A549 (cell line): ENCODE measurements around the gene OR2AT4. TPM values are rescaled to one million over a fixed set of nuclear protein-coding genes. Genes with fewer than 3 reads are reported as not detected.

Source experiments
- ATAC-seq, 2 experiments: fragments of 200-7000 bp in 1 of 2; fragments of >200 bp in 1 of 2; cut with Nextera tagmentation in 1 of 2; cut with Tn5 transposase in 1 of 2; 3 replicates each; pipeline versions ENCODE4 v1.8.0 to v1.9.1; 2018 to 2020; ENCODE audit warnings: mild to moderate bottlenecking in 1 of 2, moderate library complexity in 1 of 2
- CTCF ChIA-PET: fragments of 300-600 bp; sonication (Branson Sonifier 250); formaldehyde crosslinking; extraction: SDS; loops from one replicate; lab custom pipeline; 2021; ENCODE audit warnings: antibody characterized with exemption, inconsistent platforms; lab: Yijun Ruan, JAX
- POLR2A ChIA-PET: fragments of 350-600 bp; formaldehyde crosslinking; extraction: SDS; loops from one replicate; lab custom pipeline; 2021; ENCODE audit warnings: antibody characterized with exemption, inconsistent platforms; lab: Yijun Ruan, JAX
- DNase-seq, 2 experiments: peaks; one replicate each; pipeline versions ENCODE4 v3.0.0 to v3.0.0-alpha.2; 2011 to 2016; ENCODE audit warnings: low read depth in 1 of 2, low spot score in 1 of 2
- FAIRE-seq: peaks from 2 replicates; lab custom pipeline; 2011; peaks lifted over from hg19 to GRCh38; lab: Jason Lieb, UNC
- H3K27ac ChIP-seq, 2 experiments: fragments of >200 bp; sonication (Bioruptor Twin); formaldehyde crosslinking; 3 replicates each; pipeline ENCODE4 v1.5.1; 2016 to 2017
- H3K4me1 ChIP-seq: fragments of >200 bp; sonication (Bioruptor Twin); formaldehyde crosslinking; 3 replicates; pipeline ENCODE4 v1.6.1; 2016
- H3K4me2 ChIP-seq: fragments of >200 bp; sonication (Bioruptor Twin); formaldehyde crosslinking; 3 replicates; pipeline ENCODE4 v1.6.1; 2016
- H3K4me3 ChIP-seq: fragments of >200 bp; sonication (Bioruptor Twin); formaldehyde crosslinking; 3 replicates; pipeline ENCODE4 v1.5.1; 2016
- H3K9me3 ChIP-seq: fragments of >200 bp; sonication (Bioruptor Twin); formaldehyde crosslinking; 3 replicates; pipeline ENCODE4 v1.6.1; 2016
- ATOH8 ChIP-seq: fragments of 250-450 bp; sonication (Bioruptor Pico); IDR thresholded peaks from 2 replicates; pipeline ENCODE4 v1.5.0; 2020; ENCODE audit warnings: low read depth, mild to moderate bottlenecking, moderate library complexity
- BHLHE40 ChIP-seq: IDR thresholded peaks from 2 replicates; pipeline ENCODE4 v1.6.1; 2012; ENCODE audit warnings: low read depth, low read length, inconsistent platforms
- CBX2 ChIP-seq: fragments of 200-600 bp; sonication (generic); IDR thresholded peaks from 2 replicates; pipeline ENCODE4 v1.6.1; 2016; ENCODE audit warnings: low read depth, mild to moderate bottlenecking, borderline replicate concordance
- CEBPB ChIP-seq, 2 experiments: fragments of >200 bp in 1 of 2; sonication (Bioruptor Twin) in 1 of 2; formaldehyde crosslinking in 1 of 2; IDR thresholded peaks; 2 replicates each; pipeline ENCODE4 v1.6.1; 2012 to 2016
- CHD2 ChIP-seq: fragments of 150-350 bp; IDR thresholded peaks from 2 replicates; pipeline ENCODE4 v1.6.1; 2014; ENCODE audit warnings: low read length; ENCODE audit not compliant: partially characterized antibody
- E2F6 ChIP-seq: IDR thresholded peaks from 2 replicates; pipeline ENCODE4 v1.6.1; 2012; ENCODE audit warnings: low read depth, borderline replicate concordance
- EHF ChIP-seq: fragments of 250-450 bp; sonication (Bioruptor Pico); IDR thresholded peaks from 2 replicates; pipeline ENCODE4 v1.5.0; 2020; ENCODE audit warnings: mild to moderate bottlenecking
- ELK1 ChIP-seq: fragments of 150-350 bp; IDR thresholded peaks from 2 replicates; pipeline ENCODE4 v1.6.1; 2014; ENCODE audit warnings: low read depth, mild to moderate bottlenecking, low read length
- EP300 ChIP-seq, 2 experiments: fragments of >200 bp; sonication (Bioruptor Twin); formaldehyde crosslinking; IDR thresholded peaks; 2 replicates in 1 of 2; 3 replicates in 1 of 2; pipeline ENCODE4 v1.6.1; 2016 to 2017
- FOSL2 ChIP-seq, 2 experiments: fragments of 450-650 bp in 1 of 2; fragments of >200 bp in 1 of 2; sonication (Bioruptor Twin) in 1 of 2; formaldehyde crosslinking; IDR thresholded peaks; 2 replicates each; pipeline versions ENCODE4 v1.5.0 to v1.6.1; 2016 to 2020; ENCODE audit warnings: mild to moderate bottlenecking in 1 of 2, moderate library complexity in 1 of 2
- HES2 ChIP-seq: fragments of >200 bp; sonication (Bioruptor Twin); formaldehyde crosslinking; IDR thresholded peaks from 2 replicates; pipeline ENCODE4 v1.6.1; 2016
- HMGXB4 ChIP-seq: fragments of 250-450 bp; sonication (Bioruptor Pico); IDR thresholded peaks from 2 replicates; pipeline ENCODE4 v1.5.0; 2021; ENCODE audit warnings: mild to moderate bottlenecking, moderate library complexity, borderline replicate concordance
- HOXA7 ChIP-seq: fragments of 250-450 bp; sonication (Bioruptor Pico); IDR thresholded peaks from 2 replicates; pipeline ENCODE4 v1.5.0; 2020; ENCODE audit warnings: mild to moderate bottlenecking, moderate library complexity
- HOXB5 ChIP-seq: fragments of 250-450 bp; sonication (Bioruptor Pico); IDR thresholded peaks from 2 replicates; pipeline ENCODE4 v1.5.0; 2020; ENCODE audit warnings: mild to moderate bottlenecking, moderate library complexity
- MAFK ChIP-seq: fragments of 450-650 bp; IDR thresholded peaks from 2 replicates; pipeline ENCODE4 v1.6.1; 2014; ENCODE audit not compliant: partially characterized antibody
- MAZ ChIP-seq: fragments of 150-350 bp; IDR thresholded peaks from 2 replicates; pipeline ENCODE4 v1.6.1; 2014; ENCODE audit warnings: antibody characterized with exemption, low read depth, low read length, borderline replicate concordance
- POLR2AphosphoS2 ChIP-seq: conservative IDR thresholded peaks from 2 replicates; pipeline ENCODE4 v1.6.1; 2012; ENCODE audit warnings: low read length, improper control_type of control experiment, inconsistent platforms
- RARB ChIP-seq: fragments of 250-450 bp; sonication (Bioruptor Pico); IDR thresholded peaks from 2 replicates; pipeline ENCODE4 v1.8.0; 2021; ENCODE audit warnings: mild to moderate bottlenecking, moderate library complexity
- USF2 ChIP-seq: fragments of 450-650 bp; IDR thresholded peaks from 2 replicates; pipeline ENCODE4 v1.6.1; 2014; ENCODE audit warnings: antibody characterized with exemption
- WGBS: methylation state at CpG from one replicate; pipeline ENCODE4 v1.1.6; 2017; ENCODE audit errors: missing lambda C conversion rate; 5-methylcytosine and 5-hydroxymethylcytosine counted together
- polyA plus RNA-seq, 4 experiments: library from polyadenylated mRNA; depleted of rRNA in 3 of 4; stranded (reverse); fragments of >200 nt; fragmentation: RNase III in 1 of 4; extraction: RNeasy Plus Mini Kit Qiagen cat#74134 plus additional on column Dnase treatment in 1 of 4; gene quantifications; 2 replicates in 3 of 4; 3 replicates in 1 of 4; pipeline ENCODE4 v1.2.3, GENCODE V29; 2011 to 2017

Gene OR2AT4
- polyA plus RNA-seq, 2 of the 4 experiments (the other 2 are of a cell fraction), result 0.01 TPM; not detected in 1

GRCh38 chr11:75132080-75132479 lies 35.4 kb upstream of the OR2AT4 start:
- FAIRE-seq (no peak), DNase-seq (no peak), ATAC-seq (no peak)
- Histone ChIP-seq H3K9me3 (no peaks in the 10 kb centered on the region), H3K4me3 (no peak overlapping the region), H3K4me2 (no peak overlapping the region), H3K4me1 (no peaks in the 10 kb centered on the region), H3K27ac (no peak overlapping the region)
- CTCF ChIA-PET, result interaction anchor here (1.0 to 11.6 kb wide), 4 partner anchors 11 to 110 kb away, joined by 3 to 106 read pairs (median 5); partner anchors contain the start of gene TPBGL
- no peak for TF ChIP-seq CEBPB (IDR thresholded peaks at IDR 0.05)
- no peak for TF ChIP-seq EHF (CRISPR knock-in tag)
- TF ChIP-seq ATOH8 (CRISPR knock-in tag), result no peak
- no peak for TF ChIP-seq HOXB5
- no peak for TF ChIP-seq CBX2
- no peak for TF ChIP-seq HMGXB4 (CRISPR knock-in tag)
- TF ChIP-seq MAZ, result no peak
- WGBS, result 78% methylated on average over 3 of the region's 3 CpGs
- POLR2A ChIA-PET, result no interaction called here

- FAIRE-seq, result no peak
- H3K27ac ChIP-seq, result no peak overlapping the region
- CTCF ChIA-PET, result interaction anchor here (11.6 kb wide), 1 partner anchor 17 kb away, joined by 106 read pairs; no protein-coding TSS in a partner anchor
- no peak overlapping the region for H3K4me3 ChIP-seq
- H3K4me1 ChIP-seq, result no peaks in the 10 kb centered on the region
- H3K4me2 ChIP-seq, result no peak overlapping the region
- WGBS, result 16% methylated on average over 2 of the region's 2 CpGs
- peaks cover 4% of the 10 kb centered on the region; the same call in 1 of the 3 replicates for H3K9me3 ChIP-seq
- POLR2A ChIA-PET, result no interaction called here
- no peak for ATAC-seq
- no peak for DNase-seq
- TF ChIP-seq MAFK (no peak), USF2 (no peak), HOXA7 (CRISPR knock-in tag) (no peak), HES2 (no peak), ELK1 (no peak), EP300 (IDR thresholded peaks at IDR 0.05) (no peak), CHD2 (no peak), RARB (CRISPR knock-in tag) (no peak), E2F6 (no peak), BHLHE40 (no peak), MAZ (no peak), POLR2AphosphoS2 (no peak), HMGXB4 (CRISPR knock-in tag) (no peak), FOSL2 (IDR thresholded peaks at IDR 0.05) (no peak), FOSL2 (CRISPR knock-in tag; IDR thresholded peaks at IDR 0.05) (no peak)
These were observed 29.9 kb upstream of the OR2AT4 start for GRCh38 chr11:75126564-75126963.
